ENCODE data around the gene MTCH1. TPM values are rescaled to one million over a fixed set of nuclear protein-coding genes. Genes with fewer than 3 reads are reported as not detected.

The MTCH1 gene
- total and polyA plus RNA-seq, 9 of the 15 experiments (the other 6 are each of a cell fraction or from before 2014, with no cell fraction given) = 7.9 to 161 (median 118) TPM

DNA sequence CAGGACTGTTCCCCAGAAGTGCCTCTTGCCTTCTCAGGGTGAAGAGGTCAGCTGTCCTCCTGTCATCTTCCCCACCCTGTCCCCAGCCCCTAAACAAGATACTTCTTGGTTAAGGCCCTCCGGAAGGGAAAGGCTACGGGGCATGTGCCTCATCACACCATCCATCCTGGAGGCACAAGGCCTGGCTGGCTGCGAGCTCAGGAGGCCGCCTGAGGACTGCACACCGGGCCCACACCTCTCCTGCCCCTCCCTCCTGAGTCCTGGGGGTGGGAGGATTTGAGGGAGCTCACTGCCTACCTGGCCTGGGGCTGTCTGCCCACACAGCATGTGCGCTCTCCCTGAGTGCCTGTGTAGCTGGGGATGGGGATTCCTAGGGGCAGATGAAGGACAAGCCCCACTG is 21.6 kb downstream of the MTCH1 start:
- BruUV-seq (replicated peaks) = no TSS peak
- in situ Hi-C loops (cut with MboI) (no loop called here), intact Hi-C loops (cut with micrococcal nuclease) (no loop called here)
- no peaks in the 10 kb centered on the region for H3K79me2 ChIP-seq (ENCODE audit: control insufficient read depth, insufficient read depth, low read length)
- POLR2A ChIA-PET = interaction anchor here (0.6 to 0.9 kb wide), 5 partner anchors 9 to 769 kb away, joined by 3 read pairs; no protein-coding TSS in a partner anchor
- no peaks in the 10 kb centered on the region for H3K9me1 ChIP-seq (ENCODE audit: control insufficient read depth, insufficient read depth, low read length)
- no peak overlapping the region for H3K4me2 ChIP-seq (ENCODE audit: insufficient read depth, low read length)
- CTCF ChIA-PET (ENCODE audit: low intra/inter-chr PET ratio) = no interaction called here
- H4K20me1 ChIP-seq (replicated peaks; ENCODE audit: control insufficient read depth, insufficient read depth, low read length) = peaks cover 16% of the 10 kb centered on the region; the same call in 1 of the 2 replicates
- no peak for TF ChIP-seq ZFX (CRISPR knock-in tag; IDR thresholded peaks at IDR 0.05)
- TF ChIP-seq, protein P1, sequence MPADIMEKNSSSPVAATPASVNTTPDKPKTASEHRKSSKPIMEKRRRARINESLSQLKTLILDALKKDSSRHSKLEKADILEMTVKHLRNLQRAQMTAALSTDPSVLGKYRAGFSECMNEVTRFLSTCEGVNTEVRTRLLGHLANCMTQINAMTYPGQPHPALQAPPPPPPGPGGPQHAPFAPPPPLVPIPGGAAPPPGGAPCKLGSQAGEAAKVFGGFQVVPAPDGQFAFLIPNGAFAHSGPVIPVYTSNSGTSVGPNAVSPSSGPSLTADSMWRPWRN (IDR thresholded peaks at IDR 0.05; ENCODE audit: low read depth) = no peak
- TF ChIP-seq, protein P2, sequence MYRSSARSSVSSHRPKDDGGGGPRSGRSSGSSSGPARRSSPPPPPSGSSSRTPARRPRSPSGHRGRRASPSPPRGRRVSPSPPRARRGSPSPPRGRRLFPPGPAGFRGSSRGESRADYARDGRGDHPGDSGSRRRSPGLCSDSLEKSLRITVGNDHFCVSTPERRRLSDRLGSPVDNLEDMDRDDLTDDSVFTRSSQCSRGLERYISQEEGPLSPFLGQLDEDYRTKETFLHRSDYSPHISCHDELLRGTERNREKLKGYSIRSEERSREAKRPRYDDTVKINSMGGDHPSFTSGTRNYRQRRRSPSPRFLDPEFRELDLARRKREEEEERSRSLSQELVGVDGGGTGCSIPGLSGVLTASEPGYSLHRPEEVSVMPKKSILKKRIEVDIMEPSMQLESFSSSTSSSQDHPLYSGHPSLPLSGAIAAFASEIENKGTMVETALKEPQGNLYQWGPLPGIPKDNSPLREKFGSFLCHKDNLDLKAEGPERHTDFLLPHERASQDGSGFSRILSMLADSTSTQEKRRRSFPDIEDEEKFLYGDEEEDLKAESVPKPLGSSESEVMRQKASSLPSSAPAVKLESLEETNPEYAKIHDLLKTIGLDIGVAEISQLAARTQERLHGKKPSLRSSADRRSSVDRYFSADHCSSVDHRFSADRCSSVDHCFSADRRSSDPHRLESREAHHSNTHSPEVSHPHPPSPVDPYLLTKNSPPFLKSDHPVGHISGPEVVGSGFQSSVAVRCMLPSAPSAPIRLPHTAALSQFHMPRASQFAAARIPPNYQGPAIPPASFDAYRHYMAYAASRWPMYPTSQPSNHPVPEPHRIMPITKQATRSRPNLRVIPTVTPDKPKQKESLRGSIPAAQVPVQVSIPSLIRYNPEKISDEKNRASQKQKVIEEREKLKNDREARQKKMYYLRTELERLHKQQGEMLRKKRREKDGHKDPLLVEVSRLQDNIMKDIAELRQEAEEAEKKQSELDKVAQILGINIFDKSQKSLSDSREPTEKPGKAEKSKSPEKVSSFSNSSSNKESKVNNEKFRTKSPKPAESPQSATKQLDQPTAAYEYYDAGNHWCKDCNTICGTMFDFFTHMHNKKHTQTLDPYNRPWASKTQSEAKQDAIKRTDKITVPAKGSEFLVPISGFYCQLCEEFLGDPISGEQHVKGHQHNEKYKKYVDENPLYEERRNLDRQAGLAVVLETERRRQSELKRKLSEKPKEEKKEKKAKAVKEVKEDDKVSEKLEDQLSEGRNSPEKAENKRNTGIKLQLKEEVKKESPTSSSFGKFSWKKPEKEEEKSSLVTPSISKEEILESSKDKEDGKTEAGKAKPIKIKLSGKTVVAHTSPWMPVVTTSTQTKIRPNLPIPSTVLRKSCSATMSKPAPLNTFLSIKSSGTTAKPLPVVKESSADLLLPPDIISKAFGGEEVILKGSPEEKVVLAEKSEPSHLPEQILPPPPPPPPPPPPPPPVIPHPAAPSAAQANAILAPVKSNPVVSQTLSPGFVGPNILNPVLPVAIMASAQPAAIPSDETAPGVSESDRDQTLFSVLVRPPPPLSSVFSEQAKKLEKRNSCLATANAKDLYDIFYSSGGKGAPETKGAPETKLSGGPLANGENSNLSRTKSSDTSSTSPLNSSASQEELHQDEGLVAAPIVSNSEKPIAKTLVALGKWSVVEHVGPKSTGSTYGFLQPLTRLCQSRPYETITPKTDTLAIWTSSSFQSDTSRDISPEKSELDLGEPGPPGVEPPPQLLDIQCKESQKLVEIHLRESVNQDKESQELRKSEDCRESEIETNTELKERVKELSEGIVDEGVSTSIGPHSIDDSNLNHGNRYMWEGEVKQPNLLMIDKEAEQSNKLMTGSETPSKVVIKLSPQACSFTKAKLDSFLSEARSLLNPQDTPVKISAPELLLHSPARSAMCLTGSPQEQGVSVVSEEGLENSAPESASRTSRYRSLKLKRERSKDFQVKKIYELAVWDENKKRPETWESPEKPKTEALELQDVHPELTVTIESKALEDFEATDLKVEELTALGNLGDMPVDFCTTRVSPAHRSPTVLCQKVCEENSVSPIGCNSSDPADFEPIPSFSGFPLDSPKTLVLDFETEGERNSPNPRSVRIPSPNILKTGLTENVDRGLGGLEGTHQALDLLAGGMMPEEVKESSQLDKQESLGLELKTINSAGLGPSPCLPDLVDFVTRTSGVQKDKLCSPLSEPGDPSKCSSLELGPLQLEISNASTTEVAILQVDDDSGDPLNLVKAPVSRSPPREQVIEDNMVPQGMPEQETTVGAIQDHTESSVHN (IDR thresholded peaks at IDR 0.05; ENCODE audit: borderline replicate concordance in 1 of 2, low read depth in 1 of 2) = no peak
- WGBS (ENCODE audit: insufficient coverage, low coverage, missing lambda C conversion rate) = 68% methylated on average over 6 of the region's 6 CpGs
- no peak overlapping the region for H2AFZ ChIP-seq (ENCODE audit: low read depth, low read length)
- peak overlapping the region in 1 of 2 experiments; percentile 47; a peak in 2 of 4 replicates for H3K9ac ChIP-seq (ENCODE audit: insufficient read depth in 1 of 2, low read depth in 2 of 2, low read length in 2 of 2)
- H3K4me3 ChIP-seq = no peak overlapping the region
- peaks cover 0 to 4% of the 10 kb centered on the region in 2 experiments; a peak in 1 of 5 replicates for H3K27me3 ChIP-seq (ENCODE audit: control insufficient read depth in 2 of 2, insufficient read depth in 2 of 2, low read length in 2 of 2)
- FAIRE-seq (no peak), DNase-seq (ENCODE audit: extremely low read depth in 1 of 4, low spot score in 3 of 4) (no peak), ATAC-seq (no peak)
- H3K27ac ChIP-seq (ENCODE audit: extremely low read depth, low read depth, low read length) = no peak overlapping the region
- no peaks in the 10 kb centered on the region for H3K9me3 ChIP-seq (replicated peaks; ENCODE audit: control insufficient read depth, insufficient read depth, low read depth, low read length)
- peaks cover 23% of the 10 kb centered on the region for H3K36me3 ChIP-seq (ENCODE audit: control insufficient read depth, insufficient read depth, low read length)
- peaks cover 20 to 49% of the 10 kb centered on the region in 2 experiments; a peak in 4 of 5 replicates for H3K4me1 ChIP-seq (replicated peaks in 1 of 2; ENCODE audit: control insufficient read depth in 2 of 2, insufficient read depth in 2 of 2, low read length in 2 of 2)
